SK-N-SH (cell line): Measurements from ENCODE around the gene SPEG. TPM values are rescaled to one million over a fixed set of nuclear protein-coding genes. Genes with fewer than 3 reads are reported as not detected.

Experiments used
- CTCF ChIA-PET: fragments of 300-600, 350-600 bp; formaldehyde crosslinking; extraction: SDS; loops from one replicate; lab custom pipeline; 2021; lab: Yijun Ruan, JAX
- POLR2A ChIA-PET: fragments of 350-600 bp; sonication (Branson Sonifier 250); formaldehyde crosslinking; extraction: SDS; loops from one replicate; lab custom pipeline; 2020; ENCODE audit warnings: antibody characterized with exemption, inconsistent platforms; lab: Yijun Ruan, JAX
- DNase-seq: peaks from one replicate; pipeline ENCODE4 v3.0.0; 2012
- H2AFZ ChIP-seq: fragments of 200-600 bp; sonication (generic); 2 replicates; pipeline ENCODE4 v1.8.1; 2016; ENCODE audit warnings: antibody characterized with exemption, mild to moderate bottlenecking, low read depth
- H3F3A ChIP-seq: fragments of 200-600 bp; sonication (generic); replicated peaks from 2 replicates; pipeline ENCODE3; 2016; ENCODE audit warnings: antibody characterized with exemption, mild to moderate bottlenecking; ENCODE audit not compliant: insufficient read depth
- H3K27ac ChIP-seq, 2 experiments: fragments of 200-500 bp in 1 of 2; fragments of 200-600 bp in 1 of 2; sonication (Bioruptor generic) in 1 of 2; sonication (generic), shearing (Covaris generic) in 1 of 2; 2 replicates each; pipeline versions ENCODE4 v1.5.1 to v1.6.1; 2014 to 2016; ENCODE audit warnings: low read depth in 2 of 2, inconsistent platforms in 1 of 2, low read length in 1 of 2, mild to moderate bottlenecking in 1 of 2, mixed read lengths in 1 of 2
- H3K27me3 ChIP-seq: fragments of 200-600 bp; sonication (generic), shearing (Covaris generic); 2 replicates; pipeline ENCODE4 v1.6.1; 2016; ENCODE audit warnings: mixed run types; ENCODE audit not compliant: insufficient read depth
- H3K36me3 ChIP-seq, 2 experiments: fragments of 200-500 bp in 1 of 2; fragments of 200-600 bp in 1 of 2; sonication (Bioruptor generic) in 1 of 2; sonication (generic) in 1 of 2; replicated peaks in 1 of 2; 2 replicates each; pipeline versions ENCODE3 to v1.5.1; 2014 to 2016; ENCODE audit warnings: low read length in 1 of 2, mild to moderate bottlenecking in 1 of 2; ENCODE audit not compliant: insufficient read depth in 2 of 2, control insufficient read depth in 1 of 2
- H3K4me1 ChIP-seq, 2 experiments: fragments of 200-500 bp in 1 of 2; fragments of 200-600 bp in 1 of 2; sonication (Bioruptor generic) in 1 of 2; sonication (generic), shearing (Covaris generic) in 1 of 2; 2 replicates each; pipeline versions ENCODE4 v1.5.1 to v1.6.1; 2014 to 2016; ENCODE audit warnings: low read depth in 1 of 2, low read length in 1 of 2, mixed run types in 1 of 2; ENCODE audit not compliant: insufficient read depth in 2 of 2, control insufficient read depth in 1 of 2
- H3K4me2 ChIP-seq: fragments of 200-600 bp; sonication (generic), shearing (Covaris generic); 2 replicates; pipeline ENCODE4 v1.6.1; 2017; ENCODE audit warnings: mixed run types
- H3K4me3 ChIP-seq, 2 experiments: fragments of 200-500 bp in 1 of 2; fragments of 200-600 bp in 1 of 2; sonication (Bioruptor generic) in 1 of 2; sonication (generic), shearing (Covaris generic) in 1 of 2; 2 replicates each; pipeline versions ENCODE4 v1.5.1 to v1.8.1; 2014 to 2016; ENCODE audit warnings: low read depth in 2 of 2, inconsistent platforms in 1 of 2, low read length in 1 of 2, mild to moderate bottlenecking in 1 of 2, mixed read lengths in 1 of 2, moderate library complexity in 1 of 2
- H3K79me2 ChIP-seq: fragments of 200-600 bp; sonication (generic); 2 replicates; pipeline ENCODE4 v1.8.1; 2017; ENCODE audit warnings: mild to moderate bottlenecking; ENCODE audit not compliant: insufficient read depth
- H3K9ac ChIP-seq: fragments of 200-600 bp; sonication (generic); 2 replicates; pipeline ENCODE4 v1.6.1; 2017; ENCODE audit warnings: mixed run types
- H3K9me2 ChIP-seq: fragments of 200-600 bp; sonication (generic); 2 replicates; pipeline ENCODE4 v1.6.1; 2017; ENCODE audit warnings: mixed run types
- H3K9me3 ChIP-seq: fragments of 200-600 bp; sonication (generic); 2 replicates; pipeline ENCODE4 v1.6.1; 2017; ENCODE audit warnings: mixed run types, mild to moderate bottlenecking, moderate library complexity
- H4K20me1 ChIP-seq: fragments of 200-600 bp; sonication (generic); 2 replicates; pipeline ENCODE4 v1.6.1; 2017; ENCODE audit warnings: mild to moderate bottlenecking, mixed run types; ENCODE audit not compliant: insufficient read depth
- CHD2 ChIP-seq: fragments of 150-350 bp; IDR thresholded peaks from 2 replicates; pipeline ENCODE4 v1.6.1; 2018; ENCODE audit warnings: low read length; ENCODE audit not compliant: partially characterized antibody
- EZH2phosphoT487 ChIP-seq: fragments of 200-600 bp; sonication (generic); IDR thresholded peaks from 2 replicates; pipeline ENCODE4 v1.6.1; 2017; ENCODE audit warnings: low read depth, mixed run types, mild to moderate bottlenecking, antibody characterized with exemption, moderate library complexity, borderline replicate concordance
- FOXM1 ChIP-seq: IDR thresholded peaks from 2 replicates; pipeline ENCODE4 v1.4.0; 2012; ENCODE audit warnings: low read depth, mild to moderate bottlenecking
- GABPA ChIP-seq: IDR thresholded peaks from 2 replicates; pipeline ENCODE4 v1.4.0; 2012; ENCODE audit warnings: low read depth, mild to moderate bottlenecking
- NFIC ChIP-seq: IDR thresholded peaks from 2 replicates; pipeline ENCODE4 v1.4.0; 2012; ENCODE audit warnings: borderline replicate concordance
- NRF1 ChIP-seq: IDR thresholded peaks from 2 replicates; pipeline ENCODE4 v1.6.1; 2012; ENCODE audit warnings: low read depth, mild to moderate bottlenecking, low read length
- RXRA ChIP-seq: IDR thresholded peaks from 2 replicates; pipeline ENCODE4 v1.4.0; 2012; ENCODE audit warnings: low read depth, mild to moderate bottlenecking, borderline replicate concordance
- TCF12 ChIP-seq: IDR thresholded peaks from 2 replicates; pipeline ENCODE4 v1.4.0; 2012
- YY1 ChIP-seq: IDR thresholded peaks from 2 replicates; pipeline ENCODE4 v1.4.0; 2012; ENCODE audit warnings: low read depth, mild to moderate bottlenecking
- WGBS: methylation state at CpG from one replicate; pipeline ENCODE4 v1.1.6; 2017; ENCODE audit warnings: low lambda C conversion rate; 5-methylcytosine and 5-hydroxymethylcytosine counted together
- polyA plus RNA-seq, 3 experiments: library from polyadenylated mRNA; depleted of rRNA; stranded (reverse); fragments of >200 nt; gene quantifications; 2 replicates each; pipeline ENCODE4 v1.2.3, GENCODE V29; 2012
- TF ChIP-seq, protein P1 (sequence below): IDR thresholded peaks from 2 replicates; pipeline ENCODE4 v1.4.0; 2012; ENCODE audit warnings: low read depth, borderline replicate concordance
- TF ChIP-seq, protein P2 (sequence below): IDR thresholded peaks from 2 replicates; pipeline ENCODE4 v1.4.0; 2012; ENCODE audit warnings: low read depth
- TF ChIP-seq, protein P3 (sequence below): IDR thresholded peaks from 2 replicates; pipeline ENCODE4 v1.6.1; 2012; ENCODE audit warnings: mild to moderate bottlenecking, low read depth, low read length, moderate library complexity

Gene SPEG
- polyA plus RNA-seq, 1 of the 3 experiments (the other 2 are of a cell fraction): 107 TPM

DNA sequence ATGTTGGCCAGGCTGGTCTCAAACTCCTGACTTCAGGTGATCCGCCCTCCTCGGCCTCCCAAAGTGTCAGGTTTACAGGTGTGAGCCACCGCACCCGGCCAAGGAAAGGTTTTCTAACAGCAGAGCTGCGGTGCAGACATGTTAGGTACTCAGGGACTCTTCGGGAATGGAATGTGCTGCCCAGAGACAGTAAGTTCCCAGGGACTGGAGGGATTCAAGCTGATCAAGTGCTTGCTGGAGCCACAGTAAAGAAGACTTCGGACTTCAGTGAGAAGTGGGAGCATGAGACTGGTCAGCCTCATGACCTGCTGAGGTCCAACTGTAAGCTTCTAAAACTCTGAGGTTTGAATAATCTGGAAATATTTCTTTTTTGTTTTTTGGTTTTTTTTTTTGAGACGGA lies 24.3 kb upstream of the SPEG start:
- POLR2A ChIA-PET: no interaction called here
- Histone ChIP-seq H3K4me3 (no peak overlapping the region), H3K36me3 (no peaks in the 10 kb centered on the region), H3K79me2 (no peaks in the 10 kb centered on the region), H3K4me1 (peaks cover 0 to 21% of the 10 kb centered on the region in 2 experiments; a peak in 2 of 4 replicates), H4K20me1 (no peaks in the 10 kb centered on the region), H2AFZ (no peak overlapping the region), H3K27me3 (no peaks in the 10 kb centered on the region), H3F3A (peaks cover 9% of the 10 kb centered on the region), H3K9ac (no peak overlapping the region)
- no peak for DNase-seq
- CTCF ChIA-PET: interaction anchor here (1.1 to 4.7 kb wide), 5 partner anchors 8 to 130 kb away, joined by 4 to 21 read pairs (median 16); no protein-coding TSS in a partner anchor
- TF ChIP-seq, protein P1, sequence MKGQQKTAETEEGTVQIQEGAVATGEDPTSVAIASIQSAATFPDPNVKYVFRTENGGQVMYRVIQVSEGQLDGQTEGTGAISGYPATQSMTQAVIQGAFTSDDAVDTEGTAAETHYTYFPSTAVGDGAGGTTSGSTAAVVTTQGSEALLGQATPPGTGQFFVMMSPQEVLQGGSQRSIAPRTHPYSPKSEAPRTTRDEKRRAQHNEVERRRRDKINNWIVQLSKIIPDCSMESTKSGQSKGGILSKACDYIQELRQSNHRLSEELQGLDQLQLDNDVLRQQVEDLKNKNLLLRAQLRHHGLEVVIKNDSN: no peak
- TF ChIP-seq YY1 (no peak), EZH2phosphoT487 (no peak), FOXM1 (no peak), CHD2 (no peak), GABPA (no peak), RXRA (no peak)
- TF ChIP-seq, all 33 proteins: peak for 0
- Histone ChIP-seq H3K9me2 (no peaks in the 10 kb centered on the region), H3K9me3 (0 out of 2 replicates have a peak, but pooled peaks cover 6% of the 10 kb centered on the region), H3K27ac (no peak overlapping the region), H3K4me2 (no peak overlapping the region)
- WGBS: 80% methylated on average over 8 of the region's 8 CpGs

DNA sequence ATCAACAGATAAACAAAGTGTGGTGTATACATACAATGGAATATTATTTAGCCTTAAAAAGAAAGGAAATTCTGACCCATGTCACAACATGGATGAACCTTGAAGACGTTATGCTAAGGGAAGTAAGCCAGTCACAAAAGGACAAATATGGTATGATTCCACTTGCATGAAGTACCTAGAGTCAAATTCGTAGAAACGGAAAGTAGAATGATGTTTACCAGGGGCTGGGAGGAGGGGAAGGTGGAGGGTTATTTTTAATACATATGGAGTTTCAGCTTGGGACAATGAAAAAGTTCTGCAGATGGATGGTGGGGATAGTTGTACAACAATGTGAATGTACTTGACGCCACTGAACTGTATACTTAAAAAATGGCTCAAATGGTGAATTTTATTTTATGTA lies 19.8 kb upstream of the SPEG start:
- H3F3A ChIP-seq: no peaks in the 10 kb centered on the region
- H3K9me3 ChIP-seq: 0 out of 2 replicates have a peak, but pooled peaks cover 6% of the 10 kb centered on the region
- TF ChIP-seq, protein P2, sequence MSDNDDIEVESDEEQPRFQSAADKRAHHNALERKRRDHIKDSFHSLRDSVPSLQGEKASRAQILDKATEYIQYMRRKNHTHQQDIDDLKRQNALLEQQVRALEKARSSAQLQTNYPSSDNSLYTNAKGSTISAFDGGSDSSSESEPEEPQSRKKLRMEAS: no peak
- TF ChIP-seq, protein P3, sequence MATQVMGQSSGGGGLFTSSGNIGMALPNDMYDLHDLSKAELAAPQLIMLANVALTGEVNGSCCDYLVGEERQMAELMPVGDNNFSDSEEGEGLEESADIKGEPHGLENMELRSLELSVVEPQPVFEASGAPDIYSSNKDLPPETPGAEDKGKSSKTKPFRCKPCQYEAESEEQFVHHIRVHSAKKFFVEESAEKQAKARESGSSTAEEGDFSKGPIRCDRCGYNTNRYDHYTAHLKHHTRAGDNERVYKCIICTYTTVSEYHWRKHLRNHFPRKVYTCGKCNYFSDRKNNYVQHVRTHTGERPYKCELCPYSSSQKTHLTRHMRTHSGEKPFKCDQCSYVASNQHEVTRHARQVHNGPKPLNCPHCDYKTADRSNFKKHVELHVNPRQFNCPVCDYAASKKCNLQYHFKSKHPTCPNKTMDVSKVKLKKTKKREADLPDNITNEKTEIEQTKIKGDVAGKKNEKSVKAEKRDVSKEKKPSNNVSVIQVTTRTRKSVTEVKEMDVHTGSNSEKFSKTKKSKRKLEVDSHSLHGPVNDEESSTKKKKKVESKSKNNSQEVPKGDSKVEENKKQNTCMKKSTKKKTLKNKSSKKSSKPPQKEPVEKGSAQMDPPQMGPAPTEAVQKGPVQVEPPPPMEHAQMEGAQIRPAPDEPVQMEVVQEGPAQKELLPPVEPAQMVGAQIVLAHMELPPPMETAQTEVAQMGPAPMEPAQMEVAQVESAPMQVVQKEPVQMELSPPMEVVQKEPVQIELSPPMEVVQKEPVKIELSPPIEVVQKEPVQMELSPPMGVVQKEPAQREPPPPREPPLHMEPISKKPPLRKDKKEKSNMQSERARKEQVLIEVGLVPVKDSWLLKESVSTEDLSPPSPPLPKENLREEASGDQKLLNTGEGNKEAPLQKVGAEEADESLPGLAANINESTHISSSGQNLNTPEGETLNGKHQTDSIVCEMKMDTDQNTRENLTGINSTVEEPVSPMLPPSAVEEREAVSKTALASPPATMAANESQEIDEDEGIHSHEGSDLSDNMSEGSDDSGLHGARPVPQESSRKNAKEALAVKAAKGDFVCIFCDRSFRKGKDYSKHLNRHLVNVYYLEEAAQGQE: no peak
- TF ChIP-seq YY1 (no peak), TCF12 (no peak), NFIC (no peak), NRF1 (no peak), EZH2phosphoT487 (no peak)
- no peak overlapping the region for H3K9ac ChIP-seq
- H3K79me2 ChIP-seq: no peaks in the 10 kb centered on the region
- CTCF ChIA-PET: interaction anchor here (0.9 to 7.2 kb wide), 4 partner anchors 12 to 528 kb away, joined by 3 to 46 read pairs (median 6); no protein-coding TSS in a partner anchor
- no peaks in the 10 kb centered on the region for H3K9me2 ChIP-seq
- WGBS: 78% methylated on average over 4 of the region's 4 CpGs
- H3K4me2 ChIP-seq: no peak overlapping the region
- no peak overlapping the region for H3K4me3 ChIP-seq
- H3K27me3 ChIP-seq: no peaks in the 10 kb centered on the region
- POLR2A ChIA-PET: no interaction called here
- no peaks in the 10 kb centered on the region for H3K36me3 ChIP-seq
- H3K27ac ChIP-seq: no peak overlapping the region
- H2AFZ ChIP-seq: no peak overlapping the region
- no peaks in the 10 kb centered on the region; a peak in 1 of 4 replicates for H3K4me1 ChIP-seq
- no peak for DNase-seq
- no peaks in the 10 kb centered on the region for H4K20me1 ChIP-seq
